HG03565 (cell line): ENCODE measurements around the gene RNF181.
"Not testable (repeated sequence)": the region's sequence is repeated elsewhere in the genome, so short reads cannot be mapped to it uniquely, and the experiment has no call there.

Experiments used
- ATAC-seq: cut with Tn5 transposase; IDR thresholded peaks from one replicate; pipeline ENCODE4 v1.9.1; 2021; ENCODE audit warnings: mild to moderate bottlenecking, moderate library complexity; ENCODE audit not compliant: unreplicated experiment

RNF181 gene

GRCh38 chr2:85594715-85595300, 737 bp upstream of the RNF181 start:
- no peak for ATAC-seq

GRCh38 chr2:85596026-85596333, 435 bp downstream of the RNF181 start:
- no peak for ATAC-seq

GRCh38 chr2:85596486-85597143, 1.1 kb downstream of the RNF181 start:
- no peak for ATAC-seq

GRCh38 chr2:85597241-85597640, 1.7 kb downstream of the RNF181 start:
- ATAC-seq: no peak

GRCh38 chr2:85598594-85599340, 3.2 kb downstream of the RNF181 start:
- no peak for ATAC-seq

- no peak for ATAC-seq
Measured at GRCh38 chr2:85599468-85600234, 4.1 kb downstream of the RNF181 start.

- no peak for ATAC-seq
Measured at GRCh38 chr2:85600235-85600575, 4.7 kb downstream of the RNF181 start.

GRCh38 chr2:85600951-85601770, 5.6 kb downstream of the RNF181 start:
- no peak for ATAC-seq

GRCh38 chr2:85601771-85602475, 6.4 kb downstream of the RNF181 start:
- peak; percentile 22 for ATAC-seq

- ATAC-seq: peak; percentile 89
Measured at GRCh38 chr2:85602476-85603234, 7.1 kb downstream of the RNF181 start, which contains the start of gene TMEM150A. TSS of gene TMEM150A (minus strand) at chr2:85602698. CDS start at chr2:85601948, 750 bp downstream.

GRCh38 chr2:85604133-85604444, 8.5 kb downstream of the RNF181 start:
- ATAC-seq: not testable (repeated sequence)

- ATAC-seq: no peak
Measured at GRCh38 chr2:85604568-85605339, 9.2 kb downstream of the RNF181 start.

GRCh38 chr2:85605406-85606115, 10.0 kb downstream of the RNF181 start:
- ATAC-seq: no peak

- no peak for ATAC-seq
Measured at GRCh38 chr2:85606116-85606455, 10.5 kb downstream of the RNF181 start.

GRCh38 chr2:85607268-85608215, 12.0 kb downstream of the RNF181 start:
- no peak for ATAC-seq

GRCh38 chr2:85611217-85611704, 15.7 kb downstream of the RNF181 start:
- ATAC-seq: no peak
